HepG2 (cell line): ENCODE data around the gene NCOA6. TPM values are rescaled to one million over a fixed set of nuclear protein-coding genes. Genes with fewer than 3 reads are reported as not detected.
A peak's percentile ranks its signal among the peaks of the same experiment; 100 is the strongest.

Source experiments
- ADNP ChIP-seq: sonication (generic); formaldehyde crosslinking; IDR thresholded peaks from 2 replicates; pipeline ENCODE4 v1.4.0; 2020; ENCODE audit warnings: missing genetic modification reagents
- ASH2L ChIP-seq: fragments of 300-600, 200-600 bp; sonication (generic); IDR thresholded peaks from 2 replicates; pipeline ENCODE4 v1.7.0; 2017; ENCODE audit warnings: low read depth, mild to moderate bottlenecking, moderate library complexity, mixed read lengths, low read length; ENCODE audit not compliant: insufficient read length
- CEBPG ChIP-seq: IDR thresholded peaks from 2 replicates; pipeline ENCODE4 v1.6.1; 2016
- FOXO1 ChIP-seq: sonication (generic); formaldehyde crosslinking; IDR thresholded peaks from 2 replicates; pipeline ENCODE4 v1.4.0; 2020; ENCODE audit warnings: missing genetic modification reagents
- GATA4 ChIP-seq: sonication (generic); IDR thresholded peaks from 2 replicates; pipeline ENCODE4 v1.6.1; 2016; ENCODE audit warnings: antibody characterized with exemption, low read depth, borderline replicate concordance
- MIXL1 ChIP-seq: IDR thresholded peaks from 2 replicates; pipeline ENCODE4 v1.6.1; 2016
- MXD4 ChIP-seq: IDR thresholded peaks from 2 replicates; pipeline ENCODE4 v1.6.1; 2016; ENCODE audit warnings: mild to moderate bottlenecking, missing biosample characterization, missing genetic modification reagents
- PHF21A ChIP-seq: sonication (generic); formaldehyde crosslinking; IDR thresholded peaks from 2 replicates; pipeline ENCODE4 v1.5.0; 2020; ENCODE audit warnings: mild to moderate bottlenecking, missing genetic modification reagents
- POLR2AphosphoS5 ChIP-seq: IDR thresholded peaks from 2 replicates; pipeline ENCODE4 v1.6.1; 2012; ENCODE audit warnings: low read depth, low read length
- TBX2 ChIP-seq: sonication (generic); formaldehyde crosslinking; IDR thresholded peaks from 2 replicates; pipeline ENCODE4 v1.5.0; 2020; ENCODE audit warnings: missing genetic modification reagents, mild to moderate bottlenecking, borderline replicate concordance
- TP53 ChIP-seq: sonication (generic); formaldehyde crosslinking; conservative IDR thresholded peaks from 2 replicates; pipeline ENCODE4 v1.4.0; 2020; ENCODE audit warnings: missing genetic modification reagents
- ZEB1 ChIP-seq: IDR thresholded peaks from 2 replicates; pipeline ENCODE4 v1.6.1; 2012; ENCODE audit warnings: mild to moderate bottlenecking, low read depth, inconsistent platforms; ENCODE audit not compliant: insufficient replicate concordance
- ZMYM3 ChIP-seq: sonication (generic); formaldehyde crosslinking; IDR thresholded peaks from 2 replicates; pipeline ENCODE4 v1.5.1; 2020; ENCODE audit warnings: mild to moderate bottlenecking, missing genetic modification reagents
- ZNF253 ChIP-seq: sonication (generic); formaldehyde crosslinking; IDR thresholded peaks from 2 replicates; pipeline ENCODE4 v1.8.0; 2022; ENCODE audit warnings: mild to moderate bottlenecking, missing genetic modification reagents, borderline replicate concordance
- ZNF605 ChIP-seq: sonication (generic); formaldehyde crosslinking; IDR thresholded peaks from 2 replicates; pipeline ENCODE4 v1.8.0; 2022; ENCODE audit warnings: mild to moderate bottlenecking, missing genetic modification reagents
- polyA plus RNA-seq, 8 experiments: library from polyadenylated mRNA; depleted of rRNA in 3 of 8; stranded (reverse) in 7 of 8; unstranded in 1 of 8; fragments of >200 nt; fragmentation: Illumina TruSeq in 4 of 8; extraction: Trizol in 4 of 8; gene quantifications; 2 replicates each; pipeline versions ENCODE4 v1.2.1 to v1.2.3, GENCODE V29; 2011 to 2016; ENCODE audit warnings: low read depth in 4 of 8, missing spikeins in 1 of 8, mixed read lengths in 1 of 8; ENCODE audit not compliant: insufficient read depth in 1 of 8
- total RNA-seq, 5 experiments: library from RNA; depleted of rRNA; stranded (reverse); fragments of >200 nt; fragmentation: Illumina TruSeq; extraction: Trizol; gene quantifications; 2 replicates each; pipeline ENCODE4 v1.2.3, GENCODE V29; 2016; ENCODE audit warnings: low read depth in 1 of 5
- TF ChIP-seq, protein P1 (sequence below): IDR thresholded peaks from 2 replicates; pipeline ENCODE4 v1.6.1; 2012; ENCODE audit warnings: inconsistent platforms

Gene NCOA6
- total and polyA plus RNA-seq, 2 of the 13 experiments (the other 11 are each of a cell fraction or from before 2014, with no cell fraction given) = 11.2 to 29.3 TPM

DNA sequence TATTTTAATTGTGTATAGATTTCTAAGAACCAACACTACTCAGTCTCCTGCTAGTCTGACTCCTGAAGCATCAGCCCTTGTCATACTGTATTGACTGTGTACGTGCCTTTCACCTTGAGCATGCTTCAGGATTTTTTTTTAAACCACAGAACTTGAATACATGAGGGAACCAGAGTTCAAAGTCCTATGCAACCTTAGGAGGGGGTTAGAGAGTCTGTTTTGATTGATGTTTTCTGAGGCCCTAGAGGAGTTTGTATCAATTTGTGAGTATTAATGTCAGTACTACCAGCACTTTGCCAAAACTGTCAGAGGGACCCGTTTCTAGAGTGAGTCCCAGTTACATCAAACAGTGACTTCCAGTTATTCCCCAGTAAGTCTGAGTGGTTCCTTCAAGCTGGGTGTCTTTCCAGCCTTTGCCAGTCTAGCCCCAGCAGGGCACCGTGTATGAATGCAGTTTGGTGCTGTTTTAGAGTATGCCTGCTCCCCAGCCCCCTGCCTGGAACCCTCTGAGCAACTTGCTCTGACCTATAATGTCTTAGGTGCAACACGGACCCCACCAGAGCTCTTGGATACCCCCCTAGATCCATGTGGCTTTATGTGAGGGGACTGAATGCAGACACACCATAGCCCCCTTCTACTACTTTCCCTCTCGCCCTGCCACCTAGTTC is 112.8 kb downstream of the NCOA6 start (continued):
- TF ChIP-seq MXD4 (CRISPR knock-in tag) = peak; percentile 56; the same call in 1 of the 2 replicates
- TF ChIP-seq ZMYM3 = peak; percentile 30; the same call in 1 of the 2 replicates
- TF ChIP-seq ZEB1 = peak; percentile 42
- peak; percentile 58; the same call in 1 of the 2 replicates for TF ChIP-seq TBX2 (CRISPR knock-in tag)
- no peak for TF ChIP-seq TP53 (CRISPR knock-in tag)
- peak; percentile 79 for TF ChIP-seq ASH2L
- TF ChIP-seq PHF21A (CRISPR knock-in tag) = peak; percentile 41; the same call in 1 of the 2 replicates
- TF ChIP-seq ADNP (CRISPR knock-in tag) = no peak
- TF ChIP-seq, protein P1, sequence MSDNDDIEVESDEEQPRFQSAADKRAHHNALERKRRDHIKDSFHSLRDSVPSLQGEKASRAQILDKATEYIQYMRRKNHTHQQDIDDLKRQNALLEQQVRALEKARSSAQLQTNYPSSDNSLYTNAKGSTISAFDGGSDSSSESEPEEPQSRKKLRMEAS = peak; percentile 79
- TF ChIP-seq MIXL1 (CRISPR knock-in tag) = peak; percentile 89
- TF ChIP-seq ZNF253 (CRISPR knock-in tag) = peak; percentile 92; the same call in 1 of the 2 replicates
- TF ChIP-seq CEBPG (CRISPR knock-in tag) = peak; percentile 42; the same call in 1 of the 2 replicates
- peak; percentile 75; the same call in 1 of the 2 replicates for TF ChIP-seq FOXO1 (CRISPR knock-in tag)
- TF ChIP-seq ZNF605 (CRISPR knock-in tag) = peak; percentile 47
- TF ChIP-seq POLR2AphosphoS5 = peak; percentile 42
- TF ChIP-seq GATA4 = peak; percentile 22; the same call in 1 of the 2 replicates
